ENCODE data around the gene CYREN.

- TF ChIP-seq FOXM1 (CRISPR knock-in tag; IDR thresholded peaks at IDR 0.05) (no peak), TARDBP (CRISPR knock-in tag; IDR thresholded peaks at IDR 0.05) (no peak), ZNF232 (CRISPR knock-in tag; IDR thresholded peaks at IDR 0.05; ENCODE audit: borderline replicate concordance) (no peak), ZNF780A (CRISPR knock-in tag; IDR thresholded peaks at IDR 0.05) (no peak), HOXA3 (CRISPR knock-in tag; IDR thresholded peaks at IDR 0.05) (no peak), POLR2AphosphoS5 (IDR thresholded peaks at IDR 0.05; ENCODE audit: low read depth, low read length) (no peak), ZNF138 (CRISPR knock-in tag; IDR thresholded peaks at IDR 0.05; ENCODE audit: low read depth) (no peak), ZBTB10 (CRISPR knock-in tag; IDR thresholded peaks at IDR 0.05; ENCODE audit: borderline replicate concordance) (no peak)
These were observed 23.1 kb downstream of the CYREN start for GRCh38 chr7:135147341-135147898.
